Kidney (tissue), 14 donors: ENCODE measurements around the gene SGCD. TPM values are rescaled to one million over a fixed set of nuclear protein-coding genes. Genes with fewer than 3 reads are reported as not detected.
A peak's percentile ranks its signal among the peaks of the same experiment; 100 is the strongest.

Source experiments
- DNase-seq, 5 donors: peaks; one replicate each; pipeline ENCODE4 v3.0.0-alpha.2; 2013 to 2020
- FAIRE-seq: peaks from 2 replicates; lab custom pipeline; 2012; peaks lifted over from hg19 to GRCh38; lab: Jason Lieb, UNC
- H3K27ac ChIP-seq, 2 donors: one replicate each; pipeline ENCODE4 v1.7.0; 2013; ENCODE audit warnings: low read depth in 2 of 2, low read length in 2 of 2, inconsistent platforms in 1 of 2
- H3K27me3 ChIP-seq: one replicate; pipeline ENCODE4 v1.7.1; 2013; ENCODE audit warnings: low read length, inconsistent platforms; ENCODE audit not compliant: control insufficient read depth, insufficient read depth
- H3K36me3 ChIP-seq, 3 donors: one replicate each; pipeline versions ENCODE4 v1.7.0 to v1.7.1; 2013; ENCODE audit warnings: low read length in 3 of 3, control low read depth in 1 of 3, inconsistent platforms in 1 of 3; ENCODE audit not compliant: insufficient read depth in 3 of 3, control insufficient read depth in 2 of 3
- H3K4me1 ChIP-seq, 3 donors: one replicate each; pipeline versions ENCODE4 v1.7.0 to v1.7.1; 2013; ENCODE audit warnings: low read length in 3 of 3, inconsistent platforms in 1 of 3, low read depth in 1 of 3; ENCODE audit not compliant: control insufficient read depth in 2 of 3, insufficient read depth in 2 of 3
- H3K4me3 ChIP-seq, 3 donors: one replicate each; pipeline versions ENCODE4 v1.7.0 to v1.8.1; 2013; ENCODE audit warnings: low read length in 3 of 3, control low read depth in 1 of 3, inconsistent platforms in 1 of 3
- H3K9ac ChIP-seq, 3 donors: one replicate each; pipeline versions ENCODE4 v1.7.0 to v1.7.1; 2013; ENCODE audit warnings: low read length in 3 of 3, control low read depth in 1 of 3, inconsistent platforms in 1 of 3
- H3K9me3 ChIP-seq, 3 donors: one replicate each; pipeline versions ENCODE4 v1.7.0 to v1.7.1; 2013; ENCODE audit warnings: low read length in 3 of 3, control low read depth in 1 of 3, inconsistent platforms in 1 of 3; ENCODE audit not compliant: control insufficient read depth in 2 of 3, insufficient read depth in 1 of 3
- intact Hi-C: fragments of 100-400 bp; cut with DNase I; formaldehyde crosslinking; loops from one replicate; pipeline ENCODE4 v1.11.1; 2022
- polyA plus RNA-seq: library from polyadenylated mRNA; stranded (reverse); fragments of 350-450 nt; fragmentation: Illumina TruSeq; extraction: RNeasy Lipid Tissue Mini Kit (QIAGEN cat#74804); gene quantifications from one replicate; pipeline ENCODE4 v1.2.3, GENCODE V29; 2014; ENCODE audit warnings: low read depth, low replicate concordance; ENCODE audit not compliant: insufficient read depth
- total RNA-seq: library from RNA; stranded (reverse); fragmentation: NEBNext Ultra II Directional; extraction: Animal tissue kit (Norgen Biotek cat#: 25700); gene quantifications from one replicate; pipeline ENCODE4 v1.2.1, GENCODE V29; 2021
- TF ChIP-seq, protein P1 (sequence below): IDR thresholded peaks from 3 replicates; pipeline ENCODE4 v1.5.1; 2012; ENCODE audit warnings: mild to moderate bottlenecking, moderate library complexity, borderline replicate concordance; ENCODE audit not compliant: insufficient read depth; ENCODE audit errors: extremely low read depth
- donor health status: control.
- donor health status: control.
- donor health status: control.
- donor health status: control.
- donor health status: control.
- donor health status: DM: yes; HTN: yes; CAD: no.
- donor health status: Normal renal cell carcinoma (clear cell type).

The SGCD gene
- total and polyA plus RNA-seq, 2 donors from 2014 or later = 0.99 to 2.7 TPM

GRCh38 chr5:156815988-156816599 lies 489.1 kb downstream of the SGCD start:
- Histone ChIP-seq H3K4me1 (no peaks in the 10 kb centered on the region), H3K27ac (no peak overlapping the region), H3K27me3 (no peaks in the 10 kb centered on the region), H3K4me3 (no peak overlapping the region), H3K9me3 (no peaks in the 10 kb centered on the region), H3K9ac (no peak overlapping the region), H3K36me3 (no peaks in the 10 kb centered on the region)
- TF ChIP-seq, protein P1, sequence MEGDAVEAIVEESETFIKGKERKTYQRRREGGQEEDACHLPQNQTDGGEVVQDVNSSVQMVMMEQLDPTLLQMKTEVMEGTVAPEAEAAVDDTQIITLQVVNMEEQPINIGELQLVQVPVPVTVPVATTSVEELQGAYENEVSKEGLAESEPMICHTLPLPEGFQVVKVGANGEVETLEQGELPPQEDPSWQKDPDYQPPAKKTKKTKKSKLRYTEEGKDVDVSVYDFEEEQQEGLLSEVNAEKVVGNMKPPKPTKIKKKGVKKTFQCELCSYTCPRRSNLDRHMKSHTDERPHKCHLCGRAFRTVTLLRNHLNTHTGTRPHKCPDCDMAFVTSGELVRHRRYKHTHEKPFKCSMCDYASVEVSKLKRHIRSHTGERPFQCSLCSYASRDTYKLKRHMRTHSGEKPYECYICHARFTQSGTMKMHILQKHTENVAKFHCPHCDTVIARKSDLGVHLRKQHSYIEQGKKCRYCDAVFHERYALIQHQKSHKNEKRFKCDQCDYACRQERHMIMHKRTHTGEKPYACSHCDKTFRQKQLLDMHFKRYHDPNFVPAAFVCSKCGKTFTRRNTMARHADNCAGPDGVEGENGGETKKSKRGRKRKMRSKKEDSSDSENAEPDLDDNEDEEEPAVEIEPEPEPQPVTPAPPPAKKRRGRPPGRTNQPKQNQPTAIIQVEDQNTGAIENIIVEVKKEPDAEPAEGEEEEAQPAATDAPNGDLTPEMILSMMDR = peak; percentile 25
- peak in 2 of 5 donors; percentile 25 to 40 for DNase-seq
- intact Hi-C loops = loop anchor here (10.0 kb wide), 1 partner anchor 881 kb away; no protein-coding TSS in a partner anchor
- no peak for FAIRE-seq
